GM12878 (cell line): ENCODE results near the gene TRIOBP. TPM values are rescaled to one million over a fixed set of nuclear protein-coding genes. Genes with fewer than 3 reads are reported as not detected.

ENCODE experiments used
- ATAC-seq: fragments of 200-7000 bp; cut with Tn5 transposase; 3 replicates; pipeline ENCODE4 v1.9.1; 2020; ENCODE audit warnings: mild to moderate bottlenecking, moderate library complexity
- BruUV-seq: library from RNA; stranded (reverse); fragments of 400-500 nt; replicated peaks from 2 replicates; lab custom pipeline; 2021; lab: Mats Ljungman, UMichigan
- CTCF ChIA-PET: fragments of 300-600 bp; sonication (Branson Sonifier 250); formaldehyde crosslinking; extraction: SDS; loops from one replicate; lab custom pipeline; 2021; ENCODE audit warnings: inconsistent platforms; lab: Yijun Ruan, JAX
- POLR2A ChIA-PET: fragments of 350-600 bp; formaldehyde crosslinking; extraction: SDS; loops from one replicate; lab custom pipeline; 2021; ENCODE audit warnings: inconsistent platforms; lab: Charles Lee
- RAD21 ChIA-PET: fragments of 300-600 bp; sonication (Branson Sonifier 250); formaldehyde crosslinking; loops from one replicate; lab custom pipeline; 2023; ENCODE audit warnings: antibody characterized with exemption; ENCODE audit not compliant: unreplicated experiment; lab: Charles Lee
- SMC1A ChIA-PET: fragments of 300-600 bp; sonication (Branson Sonifier 250); formaldehyde crosslinking; loops from one replicate; lab custom pipeline; 2023; ENCODE audit not compliant: unreplicated experiment, uncharacterized antibody; lab: Charles Lee
- DNase-seq: peaks from one replicate; pipeline ENCODE4 v3.0.0-alpha.2; 2011; ENCODE audit warnings: low read depth, low spot score
- FAIRE-seq: peaks from 3 replicates; lab custom pipeline; 2011; peaks lifted over from hg19 to GRCh38; lab: Jason Lieb, UNC
- H2AFZ ChIP-seq: 2 replicates; pipeline ENCODE4 v1.6.0; 2011; ENCODE audit warnings: low read depth, low read length, control low read depth; ENCODE audit not compliant: control insufficient read depth
- H3K27ac ChIP-seq: 2 replicates; pipeline ENCODE4 v1.5.1; 2011; ENCODE audit warnings: control low read depth; ENCODE audit not compliant: control insufficient read depth, insufficient read depth
- H3K27me3 ChIP-seq, 2 experiments: replicated peaks in 1 of 2; 2 replicates each; pipeline versions ENCODE4 v1.6.0 to v1.6.1; 2011; ENCODE audit warnings: low read length in 1 of 2; ENCODE audit not compliant: control insufficient read depth in 2 of 2, insufficient read depth in 2 of 2
- H3K36me3 ChIP-seq, 2 experiments: 2 replicates each; pipeline ENCODE4 v1.5.1; 2011; ENCODE audit warnings: low read length in 1 of 2; ENCODE audit not compliant: control insufficient read depth in 2 of 2, insufficient read depth in 2 of 2
- H3K4me1 ChIP-seq: 2 replicates; pipeline ENCODE4 v1.6.1; 2011; ENCODE audit warnings: mild to moderate bottlenecking, low read length, moderate library complexity, mixed read lengths; ENCODE audit not compliant: control insufficient read depth, insufficient read depth
- H3K4me2 ChIP-seq: 2 replicates; pipeline ENCODE4 v1.6.0; 2011; ENCODE audit warnings: control low read depth; ENCODE audit not compliant: control insufficient read depth, insufficient read depth
- H3K4me3 ChIP-seq: fragments of 200-600 bp; sonication (generic); 2 replicates; pipeline ENCODE4 v1.5.1; 2016
- H3K79me2 ChIP-seq: 2 replicates; pipeline ENCODE4 v1.6.0; 2011; ENCODE audit warnings: low read length; ENCODE audit not compliant: control insufficient read depth, insufficient read depth
- H3K9ac ChIP-seq: 2 replicates; pipeline ENCODE4 v1.8.0; 2011; ENCODE audit warnings: low read length, control low read depth, mixed read lengths; ENCODE audit not compliant: control insufficient read depth, insufficient read depth
- H3K9me3 ChIP-seq: replicated peaks from 3 replicates; pipeline ENCODE4 v1.5.1; 2011; ENCODE audit warnings: mild to moderate bottlenecking, low read length; ENCODE audit not compliant: control insufficient read depth, insufficient read depth
- H4K20me1 ChIP-seq: 2 replicates; pipeline ENCODE4 v1.6.0; 2011; ENCODE audit not compliant: control insufficient read depth, insufficient read depth
- ATF7 ChIP-seq: fragments of 450-650 bp; IDR thresholded peaks from 2 replicates; pipeline ENCODE4 v1.6.1; 2016; ENCODE audit warnings: low read depth, mild to moderate bottlenecking
- BCL3 ChIP-seq: IDR thresholded peaks from 2 replicates; pipeline ENCODE4 v1.6.1; 2011; ENCODE audit warnings: borderline replicate concordance, low read depth, mild to moderate bottlenecking, moderate library complexity, low read length; ENCODE audit not compliant: insufficient read depth, poor library complexity, severe bottlenecking
- BMI1 ChIP-seq: fragments of 450-650 bp; IDR thresholded peaks from 2 replicates; pipeline ENCODE4 v1.6.1; 2016; ENCODE audit warnings: mild to moderate bottlenecking, moderate library complexity, borderline replicate concordance
- ETV6 ChIP-seq, 2 experiments: fragments of 450-650 bp in 1 of 2; IDR thresholded peaks in 1 of 2; conservative IDR thresholded peaks in 1 of 2; 2 replicates each; pipeline ENCODE4 v1.6.1; 2014; ENCODE audit warnings: antibody characterized with exemption in 1 of 2, borderline replicate concordance in 1 of 2, low read depth in 1 of 2, mild to moderate bottlenecking in 1 of 2, moderate library complexity in 1 of 2
- FOS ChIP-seq: IDR thresholded peaks from 3 replicates; pipeline ENCODE4 v1.6.1; 2011; ENCODE audit warnings: borderline replicate concordance; ENCODE audit not compliant: insufficient read length; ENCODE audit errors: extremely low read depth
- IRF5 ChIP-seq: fragments of 450-650 bp; IDR thresholded peaks from 2 replicates; pipeline ENCODE4 v1.6.1; 2017; ENCODE audit warnings: borderline replicate concordance
- MXI1 ChIP-seq: fragments of 150-350 bp; IDR thresholded peaks from 2 replicates; pipeline ENCODE4 v1.6.1; 2011; ENCODE audit warnings: low read depth, mild to moderate bottlenecking, inconsistent platforms, low read length, improper control_type of control experiment
- ZBED1 ChIP-seq: IDR thresholded peaks from 2 replicates; pipeline ENCODE4 v1.6.1; 2016; ENCODE audit warnings: borderline replicate concordance
- ZBTB4 ChIP-seq: fragments of 450-650 bp; formaldehyde crosslinking; IDR thresholded peaks from 2 replicates; pipeline ENCODE4 v1.4.0; 2022; ENCODE audit warnings: mild to moderate bottlenecking, moderate library complexity
- ZNF274 ChIP-seq: IDR thresholded peaks from one replicate; pipeline ENCODE4 v1.8.0; 2011; ENCODE audit not compliant: insufficient read length, insufficient read depth
- ZNF384 ChIP-seq: IDR thresholded peaks from 2 replicates; pipeline ENCODE4 v1.6.1; 2012; ENCODE audit warnings: low read depth, mild to moderate bottlenecking, low read length, improper control_type of control experiment, borderline replicate concordance
- ZSCAN29 ChIP-seq: fragments of 450-650 bp; IDR thresholded peaks from 2 replicates; pipeline ENCODE4 v1.6.1; 2017; ENCODE audit warnings: mild to moderate bottlenecking, moderate library complexity
- ZZZ3 ChIP-seq: IDR thresholded peaks from 2 replicates; pipeline ENCODE4 v1.6.1; 2011; ENCODE audit warnings: low read depth; ENCODE audit not compliant: control insufficient read depth, insufficient read length
- WGBS: methylation state at CpG from one replicate; pipeline ENCODE4 v1.1.6; 2016; ENCODE audit warnings: low lambda C conversion rate; ENCODE audit not compliant: insufficient replicate concordance, insufficient coverage; ENCODE audit errors: missing lambda C conversion rate; 5-methylcytosine and 5-hydroxymethylcytosine counted together
- in situ Hi-C: fragments of 300-500 bp; cut with MboI; formaldehyde crosslinking; loops from 9 replicates; pipeline ENCODE4 v1.14.3; 2018; ENCODE audit warnings: mixed read lengths
- intact Hi-C: fragments of 100-400 bp; cut with micrococcal nuclease; formaldehyde crosslinking; loops from one replicate; pipeline ENCODE4 v1.14.2; 2022; ENCODE audit not compliant: unreplicated experiment
- polyA plus RNA-seq, 11 experiments: library from polyadenylated mRNA; depleted of rRNA in 4 of 11; unstranded in 6 of 11; stranded (reverse) in 5 of 11; fragments of >200 nt; fragmentation: Nextera tagmentation in 4 of 11; fragmentation: Illumina TruSeq in 1 of 11; extraction: Ambion mirVana in 4 of 11; extraction: Trizol in 1 of 11; gene quantifications; 1 replicate in 1 of 11; 2 replicates in 10 of 11; pipeline versions ENCODE4 v1.2.1 to v1.2.3, GENCODE V29; 2011 to 2016; ENCODE audit warnings: inconsistent platforms in 2 of 11, missing spikeins in 2 of 11, low read depth in 1 of 11
- total RNA-seq, 4 experiments: library from RNA; depleted of rRNA in 3 of 4; stranded (reverse); fragments of >200 nt in 3 of 4; fragmentation: Illumina TruSeq in 1 of 4; extraction: Trizol in 1 of 4; gene quantifications; 2 replicates each; pipeline versions ENCODE4 v1.2.1 to v1.2.3, GENCODE V29; 2013 to 2021

TRIOBP gene
- total and polyA plus RNA-seq, 10 of the 15 experiments (the other 5 are each of a cell fraction or from before 2014, with no cell fraction given): 0.21 to 23.6 (median 11.9) TPM

DNA sequence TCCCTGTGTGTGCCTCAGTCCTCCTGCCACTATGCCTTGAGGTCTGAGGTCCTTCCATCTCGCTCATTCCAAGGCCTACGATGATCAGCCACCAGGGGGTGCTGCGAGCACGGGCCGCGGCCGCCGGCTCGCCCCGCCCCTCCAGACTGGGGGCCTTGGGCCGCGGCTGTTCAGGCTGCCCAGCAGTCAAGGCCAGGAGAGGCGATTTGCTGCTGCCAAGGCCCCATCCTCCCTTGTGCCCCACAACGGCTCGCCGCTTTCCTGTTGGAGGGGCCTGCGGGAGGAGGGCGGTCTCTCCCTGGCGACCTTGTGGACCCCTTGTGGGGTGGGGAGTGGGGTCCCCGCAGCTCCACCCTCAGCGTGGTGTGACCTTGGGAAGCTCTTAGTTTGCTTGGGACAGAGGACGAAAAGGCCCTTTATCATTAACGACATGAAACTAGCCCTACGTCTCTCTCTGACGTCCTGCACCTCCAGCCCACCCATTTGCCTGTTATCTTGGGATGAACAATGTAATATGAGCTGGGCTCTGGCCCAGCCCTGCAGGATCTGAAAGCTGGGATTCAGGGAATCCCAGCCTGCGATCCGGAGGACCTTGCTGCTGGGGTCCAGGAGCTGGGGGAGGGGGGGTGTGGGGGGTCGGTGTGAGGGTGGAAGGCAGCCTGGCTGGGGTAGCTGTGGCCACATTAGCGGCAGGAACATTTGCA lies 121.0 kb downstream of the TRIOBP start:
- H3K4me3 ChIP-seq: peak overlapping the region; percentile 37; the same call in 1 of the 2 replicates
- peak; percentile 96 for ATAC-seq
- no peaks in the 10 kb centered on the region for H3K36me3 ChIP-seq
- ChIA-PET RAD21 (interaction anchor here (0.6 to 3.0 kb wide), 11 partner anchors 10 to 252 kb away, joined by 3 to 18 read pairs (median 4); partner anchors contain the start of genes C22orf23, GCAT, PDXP and POLR2F), SMC1A (interaction anchor here (0.8 to 5.2 kb wide), 6 partner anchors 45 to 226 kb away, joined by 3 to 53 read pairs (median 4); no protein-coding TSS in a partner anchor), POLR2A (interaction anchor here (0.5 to 0.6 kb wide), 2 partner anchors 16 to 43 kb away, joined by 3 read pairs; no protein-coding TSS in a partner anchor), CTCF (interaction anchor here (0.6 to 8.7 kb wide), 33 partner anchors 9 to 777 kb away, joined by 3 to 121 read pairs (median 4); partner anchors contain the start of genes ANKRD54, EIF3L and GCAT)
- intact Hi-C loops (loop anchor here (1.0 to 5.0 kb wide), 3 partner anchors 45 to 147 kb away; no protein-coding TSS in a partner anchor), in situ Hi-C loops (loop anchor here (5.0 kb wide), 2 partner anchors 44 to 144 kb away; no protein-coding TSS in a partner anchor)
- H4K20me1 ChIP-seq: no peaks in the 10 kb centered on the region
- H2AFZ ChIP-seq: peak overlapping the region; percentile 42
- DNase-seq: no peak
- 14% methylated on average over 29 of the region's 29 CpGs for WGBS
- H3K27me3 ChIP-seq: peaks cover 0 to 2% of the 10 kb centered on the region in 2 experiments; a peak in 2 of 4 replicates
- H3K27ac ChIP-seq: no peak overlapping the region
- H3K4me2 ChIP-seq: peak overlapping the region; percentile 66
- H3K4me1 ChIP-seq: peaks cover 10% of the 10 kb centered on the region
- H3K9me3 ChIP-seq: no peaks in the 10 kb centered on the region
- FAIRE-seq: peak; percentile 92
- BruUV-seq: no TSS peak
- H3K79me2 ChIP-seq: no peaks in the 10 kb centered on the region
- no peak overlapping the region for H3K9ac ChIP-seq
- no peak for TF ChIP-seq ZZZ3
- no peak for TF ChIP-seq BCL3
- TF ChIP-seq ZNF274: no peak
- TF ChIP-seq ETV6 (conservative IDR thresholded peaks at IDR 0.05 in 1 of 2, IDR thresholded peaks at IDR 0.05 in 1 of 2; ENCODE audit: borderline replicate concordance in 1 of 2, low read depth in 1 of 2): no peak
- no peak for TF ChIP-seq ZBED1
- TF ChIP-seq ATF7: no peak
- TF ChIP-seq ZSCAN29: no peak
- TF ChIP-seq ZNF384: no peak
- TF ChIP-seq ZBTB4 (CRISPR knock-in tag): no peak
- no peak for TF ChIP-seq IRF5
- TF ChIP-seq BMI1: no peak
- TF ChIP-seq FOS: no peak
- TF ChIP-seq MXI1: no peak
